Epidermal melanocyte (primary cell): ENCODE results near the gene NCL.
"Not testable (repeated sequence)": the region's sequence is repeated elsewhere in the genome, so short reads cannot be mapped to it uniquely, and the experiment has no call there.

ENCODE experiments used
- DNase-seq: peaks from one replicate; pipeline ENCODE4 v3.0.0; 2011; ENCODE audit warnings: low spot score; ENCODE audit not compliant: insufficient read length

NCL gene

DNA sequence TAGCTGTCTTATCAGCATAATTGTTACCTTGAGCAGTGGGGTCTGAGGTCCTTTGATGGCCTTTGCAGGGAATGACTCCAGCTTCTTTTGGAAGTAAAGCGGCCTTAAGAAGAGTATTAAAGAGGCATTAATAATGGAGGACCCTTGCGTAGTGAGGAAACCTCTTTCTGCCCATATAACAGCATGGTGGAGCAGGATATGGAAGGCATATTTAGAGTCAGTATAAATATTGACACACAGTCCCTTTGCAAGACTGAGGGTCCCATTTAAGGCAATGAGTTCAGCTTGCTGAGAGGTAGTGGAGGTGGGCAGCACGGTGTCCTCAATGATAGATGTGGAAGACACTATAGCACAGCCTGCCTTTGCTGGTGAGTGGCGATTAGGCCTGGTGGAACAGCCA is 32.7 kb downstream of the NCL start:
- no peak for DNase-seq

DNA sequence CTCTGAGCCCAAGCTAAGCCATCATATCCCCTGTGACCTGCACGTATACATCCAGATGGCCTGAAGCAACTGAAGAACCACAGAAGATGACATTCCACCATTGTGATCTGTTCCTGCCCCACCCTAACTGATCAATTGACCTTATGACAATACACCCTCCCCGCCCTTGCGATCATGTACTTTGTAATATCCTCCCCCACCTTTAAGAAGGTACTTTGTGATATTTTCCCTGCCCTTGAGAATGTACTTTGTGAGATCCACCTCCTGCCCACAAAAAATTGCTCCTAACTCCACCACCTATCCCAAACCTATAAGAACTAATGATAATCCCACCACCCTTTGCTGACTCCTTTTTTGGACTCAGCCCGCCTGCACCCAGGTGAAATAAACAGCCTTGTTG is 33.8 kb downstream of the NCL start:
- DNase-seq, result not testable (repeated sequence)

DNA sequence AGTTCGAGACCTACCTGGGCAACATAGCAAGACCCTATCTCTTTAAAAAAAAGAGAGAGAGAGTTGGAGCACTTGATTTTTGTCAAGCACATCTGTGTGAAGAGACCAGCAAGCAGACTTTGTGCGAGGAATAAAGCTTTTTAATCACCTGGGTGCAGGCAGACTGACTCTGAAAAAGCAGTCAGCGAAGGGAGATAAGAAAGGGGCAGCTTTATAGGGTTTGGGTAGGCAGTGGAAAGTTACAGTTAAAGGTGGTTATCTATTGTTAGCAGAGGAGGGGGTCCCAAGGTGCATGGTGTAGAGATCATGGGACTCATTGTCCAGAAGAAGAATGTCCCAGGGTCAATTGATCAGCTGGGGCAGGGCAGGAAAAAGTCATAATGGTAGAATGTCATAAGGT is 34.4 kb downstream of the NCL start:
- DNase-seq, result no peak

DNA sequence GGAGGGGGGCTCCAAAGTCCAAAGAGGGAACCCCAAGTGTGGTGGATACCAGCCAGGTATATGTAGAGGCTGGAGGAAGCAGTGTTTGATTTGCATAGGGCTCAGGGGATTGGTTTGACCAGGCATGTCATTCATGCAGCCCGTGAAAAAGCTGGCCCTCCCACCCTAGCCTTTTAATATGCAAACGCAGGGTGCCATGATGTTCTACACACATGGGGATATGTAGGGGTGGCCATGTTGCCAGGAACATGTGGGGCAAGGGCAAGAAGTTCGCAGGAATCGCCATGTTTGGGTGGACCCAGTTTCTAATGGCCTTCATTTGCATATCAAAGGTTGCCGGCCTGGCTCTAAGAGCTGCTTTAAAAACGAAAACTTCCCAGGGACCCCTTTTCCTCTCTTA is 35.1 kb downstream of the NCL start:
- no peak for DNase-seq

DNA sequence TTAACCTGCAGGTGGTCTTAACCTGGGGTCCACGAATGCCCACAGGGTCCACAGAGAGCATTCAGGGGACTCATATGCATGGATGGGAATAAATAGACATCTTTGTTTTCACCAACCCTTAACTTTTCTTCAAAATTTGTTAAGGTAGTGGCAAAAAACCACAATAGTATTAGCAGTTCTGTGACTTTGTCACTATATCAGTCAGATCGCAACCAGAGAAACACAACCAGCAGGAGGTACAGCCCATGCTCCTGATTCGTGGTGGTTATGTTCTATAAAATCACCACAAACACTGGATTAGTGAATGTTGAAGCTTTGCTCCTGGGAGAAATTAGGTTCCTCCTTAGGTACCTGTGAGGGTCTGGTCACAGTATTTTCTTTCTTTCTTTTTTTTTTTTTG is 37.2 kb downstream of the NCL start:
- DNase-seq, result no peak

DNA sequence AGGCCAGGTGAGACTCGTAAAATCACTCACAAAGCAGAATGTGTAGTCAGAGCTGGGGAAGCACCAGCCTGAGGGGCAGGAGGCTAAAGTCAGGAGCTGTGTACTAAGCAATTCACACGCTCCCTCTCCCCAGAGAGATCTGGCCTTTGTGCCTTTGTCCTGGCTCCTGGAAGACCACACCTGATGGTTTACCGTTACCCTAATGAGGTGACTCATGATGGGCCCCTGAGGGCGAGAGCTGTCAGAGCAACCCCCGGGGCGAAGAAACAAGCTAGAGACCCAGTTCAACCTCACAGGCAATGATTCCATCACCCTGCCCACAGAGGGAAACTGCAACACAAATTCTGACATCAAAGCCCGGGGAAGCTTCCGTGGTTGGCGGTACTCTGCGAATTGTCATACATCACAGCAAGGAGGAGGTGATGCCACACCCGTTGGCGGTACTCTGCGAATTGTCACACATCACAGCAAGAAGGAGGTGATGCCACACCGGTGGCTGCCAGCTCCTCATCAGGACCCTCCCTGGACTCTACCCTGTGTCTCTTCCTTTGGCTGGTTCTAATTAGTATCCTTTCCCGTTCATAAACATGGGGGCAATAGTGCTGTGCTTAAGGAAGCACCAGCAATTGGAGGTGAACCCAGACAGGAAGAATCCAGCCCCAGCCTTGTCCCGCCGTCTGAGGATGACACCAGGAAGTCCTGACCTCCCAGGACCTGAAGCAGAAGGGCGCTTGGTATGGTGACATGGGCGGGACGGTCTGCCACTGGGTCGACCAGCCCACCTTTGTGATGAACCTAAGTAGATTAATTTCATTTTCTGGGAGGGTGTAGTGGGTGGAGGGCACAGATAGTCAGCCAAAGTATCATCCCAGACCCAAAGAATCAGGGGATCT is 38.2 kb downstream of the NCL start:
- DNase-seq, result no peak

DNA sequence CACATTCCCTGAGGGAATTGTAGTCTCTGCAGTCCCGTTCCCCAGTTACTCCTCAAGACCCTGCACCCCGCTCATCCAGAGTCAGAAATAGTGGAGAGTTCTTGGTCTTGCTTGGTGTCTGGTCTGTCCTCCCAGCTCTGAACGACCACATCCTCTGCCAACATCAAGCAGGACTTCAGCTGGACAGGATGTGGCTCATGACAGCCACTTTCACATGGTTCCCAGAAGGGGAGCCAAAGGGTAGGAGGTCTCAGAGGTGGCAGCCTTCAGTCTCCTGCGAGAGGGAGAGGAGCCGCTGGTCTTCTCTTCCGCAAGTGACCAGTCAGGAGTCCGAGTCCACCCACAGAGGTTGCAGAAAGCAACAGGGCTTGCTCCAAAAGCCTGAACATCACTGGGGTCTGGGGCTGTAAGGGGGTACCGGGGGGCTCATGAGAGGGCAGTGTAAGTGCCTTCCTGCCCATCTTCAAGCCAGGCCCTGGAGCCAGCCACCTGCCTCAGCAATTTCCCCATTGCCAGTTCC is 38.9 kb downstream of the NCL start:
- no peak for DNase-seq

DNA sequence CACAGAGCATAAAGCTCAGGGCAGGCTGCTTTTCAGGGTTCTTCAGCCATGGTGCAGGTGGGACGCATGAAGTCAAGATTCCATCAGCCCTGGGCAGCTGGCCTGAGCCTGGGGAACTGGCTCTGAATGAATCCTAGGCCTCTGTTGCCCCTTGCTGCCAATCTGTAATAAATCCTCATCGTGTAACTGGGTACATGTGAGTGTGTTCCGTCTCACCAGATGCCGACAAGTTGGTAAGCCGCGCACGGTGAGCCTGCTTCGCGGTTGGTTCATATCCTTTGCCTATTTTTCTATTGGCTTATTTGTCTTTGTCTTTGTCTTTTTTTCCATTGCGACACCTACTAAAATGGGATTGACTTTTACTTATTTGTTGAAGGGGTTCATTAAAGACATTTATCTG is 41.1 kb downstream of the NCL start:
- no peak for DNase-seq

DNA sequence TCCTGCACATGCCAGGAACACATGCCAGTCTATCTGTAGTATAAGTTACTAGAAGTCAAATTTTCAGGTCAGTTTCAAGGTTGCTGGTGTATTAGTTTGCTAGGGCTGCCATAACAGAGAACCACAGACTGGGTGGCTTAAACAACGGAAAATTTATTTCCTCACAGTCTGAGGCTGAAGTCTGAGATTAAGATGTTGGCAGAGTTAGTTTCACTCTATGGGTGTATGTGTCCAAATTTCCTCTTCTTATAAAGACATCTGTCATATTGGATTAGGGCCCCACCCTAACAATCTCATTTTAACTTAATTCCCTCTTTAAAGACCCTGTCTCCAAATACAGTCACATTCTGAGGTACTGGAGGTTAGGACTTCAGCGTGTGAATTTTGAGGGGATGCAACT is 42.2 kb downstream of the NCL start:
- DNase-seq, result no peak

DNA sequence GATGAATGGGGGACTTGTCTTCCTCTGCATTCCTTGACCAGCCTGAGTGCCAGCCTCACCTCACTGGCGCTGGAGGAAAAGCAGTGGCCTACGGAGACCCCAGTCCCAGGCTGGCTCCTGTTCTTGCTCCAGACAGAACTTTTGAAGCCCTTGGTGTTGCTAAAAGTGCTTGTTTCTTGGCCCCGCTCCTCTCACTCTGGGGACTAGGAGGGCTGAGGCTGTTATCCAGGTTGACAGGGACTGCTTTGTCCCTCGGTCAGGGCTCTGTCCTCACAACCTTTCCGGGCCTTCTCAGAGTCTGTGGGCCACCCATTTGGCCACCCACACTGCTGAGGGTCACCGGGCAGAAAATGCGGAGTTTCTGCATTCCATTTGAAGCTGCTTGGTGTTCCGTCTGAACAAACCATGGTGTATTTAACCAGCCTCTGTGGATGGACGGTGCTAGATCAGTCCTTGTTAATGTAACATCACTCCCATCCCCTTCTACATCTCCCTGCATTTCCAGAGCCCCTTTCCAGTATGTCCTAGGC is 43.2 kb downstream of the NCL start:
- no peak for DNase-seq

DNA sequence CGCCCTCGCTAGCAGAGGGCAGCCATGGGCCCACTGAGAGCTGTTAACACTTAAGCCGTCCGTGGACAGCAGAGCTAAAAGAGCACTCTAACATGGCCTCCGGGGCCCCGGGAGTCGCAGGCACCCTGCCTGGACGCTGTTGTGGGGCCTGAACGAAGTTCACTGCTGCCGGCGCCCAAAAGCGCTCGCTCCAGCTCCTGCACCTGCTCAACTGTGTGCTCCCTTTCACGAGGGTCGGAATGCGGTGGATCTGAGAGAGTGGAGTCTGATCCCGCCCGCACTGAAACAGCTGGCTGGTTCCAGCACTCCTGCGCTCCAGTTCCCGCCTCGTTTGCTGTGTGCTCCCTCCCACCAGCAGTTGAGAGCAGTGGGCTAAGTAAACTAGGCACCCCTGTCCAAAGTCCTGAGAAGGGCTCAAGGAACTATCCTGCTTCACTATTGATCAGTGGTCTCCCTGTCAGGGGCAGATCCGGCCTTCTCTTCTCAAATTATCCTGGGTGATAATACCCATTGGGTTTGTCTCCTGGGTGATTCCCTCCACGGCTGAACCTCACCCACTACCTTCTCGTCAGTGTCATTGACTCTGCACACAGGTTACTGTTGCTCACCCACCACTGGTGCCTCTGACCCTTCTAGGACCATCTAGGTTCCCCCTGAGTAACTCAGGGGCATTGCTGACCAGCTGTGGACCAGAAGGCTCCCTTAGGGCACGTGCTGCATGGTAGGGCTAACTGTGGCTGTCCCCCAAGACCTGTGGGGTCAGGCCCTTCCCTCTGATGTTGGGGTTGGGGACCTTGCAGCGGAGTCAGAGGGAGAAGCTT is 45.3 kb downstream of the NCL start:
- no peak for DNase-seq

DNA sequence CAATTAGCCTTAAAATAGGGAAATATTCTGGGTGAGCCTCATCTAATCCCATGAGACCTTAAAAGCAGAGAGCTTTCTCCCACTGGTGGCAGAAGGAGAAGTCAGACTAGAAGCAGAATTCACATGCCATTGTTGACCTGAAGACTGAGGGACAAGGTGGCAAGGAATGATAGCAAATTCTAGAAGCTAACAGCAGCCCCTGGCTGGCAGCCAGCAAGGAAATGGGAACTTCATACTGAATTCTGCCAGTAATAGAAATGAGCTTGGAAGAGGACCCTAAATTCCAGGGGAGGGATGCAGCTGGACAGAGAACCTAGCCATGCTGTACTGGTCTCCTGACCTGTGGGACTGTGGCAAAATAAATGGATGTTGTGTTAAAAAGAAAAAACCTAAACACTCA is 49.3 kb downstream of the NCL start:
- no peak for DNase-seq

DNA sequence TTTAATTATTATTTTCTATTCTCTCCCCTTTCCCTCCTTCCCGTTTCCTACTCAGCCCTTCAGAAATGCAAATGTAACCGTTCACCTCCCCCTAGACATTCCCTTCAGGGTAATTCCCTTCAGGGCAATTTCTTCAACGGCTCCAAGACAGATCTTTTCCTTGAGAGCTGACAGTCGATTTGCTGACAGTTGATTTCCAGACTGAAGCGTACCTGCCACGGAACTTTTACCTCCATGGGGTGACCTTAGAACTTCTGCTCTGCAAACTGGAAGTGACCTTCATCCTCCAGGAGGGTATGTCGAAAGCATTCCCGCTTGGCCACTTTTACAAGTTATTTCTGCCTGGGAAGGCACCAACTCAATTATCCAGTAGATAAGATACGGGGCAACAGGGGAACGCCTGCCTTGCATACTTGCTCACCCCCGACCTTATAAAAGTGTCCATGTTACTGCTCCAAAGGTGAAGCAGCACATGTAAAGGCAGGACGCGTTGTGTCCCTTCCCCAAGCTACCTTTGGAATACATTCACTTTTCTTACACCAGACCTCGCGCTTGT is 50.3 kb downstream of the NCL start:
- DNase-seq, result no peak

DNA sequence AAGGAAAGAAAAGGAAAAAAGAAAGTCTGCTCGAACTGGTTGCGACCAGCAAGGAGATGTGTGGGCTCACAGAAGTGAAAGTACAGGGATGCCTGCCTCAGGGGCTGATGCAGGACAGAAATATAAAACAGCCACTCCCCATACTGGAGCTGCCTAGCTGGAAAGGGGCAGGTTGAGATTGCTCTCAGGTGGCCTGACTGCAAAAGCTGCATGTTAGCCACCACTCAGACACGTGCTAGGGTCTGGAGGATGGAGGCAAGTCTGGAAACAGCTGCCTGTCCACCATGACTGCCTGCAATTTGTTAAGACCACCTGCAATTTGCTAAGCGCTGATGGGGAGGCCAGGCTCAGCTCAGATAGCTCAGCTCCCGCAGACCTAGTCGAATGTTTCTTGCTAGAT is 50.8 kb downstream of the NCL start:
- DNase-seq, result no peak

DNA sequence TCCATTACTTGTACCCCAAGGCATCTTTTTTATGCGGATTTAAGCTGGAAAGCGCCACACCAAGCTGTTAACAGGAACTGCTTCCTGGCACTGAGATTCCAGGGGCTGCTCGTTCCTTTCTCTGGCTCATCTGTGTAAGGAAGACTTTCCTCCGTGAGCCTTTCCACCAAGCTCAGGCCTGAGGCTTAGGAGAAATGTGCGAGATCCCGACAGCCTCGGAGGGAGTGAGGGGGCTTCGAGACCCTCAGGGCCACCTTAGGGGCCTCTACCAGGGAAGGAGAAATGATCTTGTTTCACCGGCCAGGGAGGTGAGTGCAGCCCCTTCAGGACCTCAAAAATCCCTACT is 51.7 kb downstream of the NCL start:
- no peak for DNase-seq

DNA sequence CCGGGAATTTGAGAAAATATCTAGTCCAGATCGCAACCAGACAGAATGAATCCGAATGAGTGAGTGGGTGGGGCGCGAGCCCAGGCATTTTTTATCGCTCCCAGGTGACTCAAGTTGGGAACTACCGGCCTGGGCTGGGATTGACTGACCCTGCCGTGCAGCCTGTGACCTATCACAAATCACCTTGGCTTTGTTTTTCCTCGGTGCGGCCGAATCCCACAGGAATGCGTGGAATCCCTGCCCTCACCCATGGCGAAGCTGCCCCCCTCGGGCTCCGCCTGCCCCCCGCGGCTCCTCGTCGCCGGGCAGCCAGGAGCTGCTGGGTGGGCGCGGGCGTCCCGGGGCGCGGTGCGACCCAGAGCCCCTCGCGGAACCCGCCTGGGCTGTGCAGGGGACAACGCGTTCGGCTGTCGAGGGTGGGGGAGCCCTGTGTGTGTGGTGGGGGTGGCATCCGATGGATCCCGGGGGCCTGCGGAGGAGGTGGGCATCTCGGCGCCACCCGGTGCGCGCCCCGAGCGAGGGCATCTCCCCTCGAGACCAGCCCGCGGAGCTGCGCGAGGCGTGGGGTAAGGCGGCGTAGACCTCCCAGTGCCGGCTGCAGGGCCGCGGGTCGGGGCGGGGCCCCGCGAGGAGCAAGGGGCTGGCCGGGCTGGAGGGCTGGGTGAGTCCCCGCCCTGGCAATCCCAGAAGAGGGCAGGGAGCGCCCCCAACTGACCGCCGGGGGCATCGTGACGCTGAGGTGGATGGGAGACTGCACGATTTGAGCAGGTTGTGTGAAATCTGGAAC is 52.3 kb downstream of the NCL start:
- no peak for DNase-seq

DNA sequence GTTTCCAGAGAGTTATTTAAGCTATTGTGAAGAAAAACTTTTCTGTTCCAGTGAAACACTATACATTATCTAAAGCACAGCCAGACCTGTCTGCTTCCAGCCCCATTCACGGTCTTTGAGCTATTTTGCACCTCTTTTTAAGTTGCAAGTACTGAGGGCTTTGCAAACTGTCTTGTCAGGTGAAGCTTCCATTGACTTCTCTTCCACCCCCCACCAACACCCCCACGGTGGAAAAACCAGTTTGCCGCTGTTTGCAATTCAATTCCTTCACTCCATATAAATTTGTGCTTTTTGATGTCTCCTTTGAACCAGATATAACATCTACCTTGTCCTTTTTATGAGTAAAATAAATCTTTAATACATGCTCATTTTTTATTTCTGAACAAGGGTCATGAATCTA is 53.0 kb downstream of the NCL start:
- DNase-seq, result no peak

DNA sequence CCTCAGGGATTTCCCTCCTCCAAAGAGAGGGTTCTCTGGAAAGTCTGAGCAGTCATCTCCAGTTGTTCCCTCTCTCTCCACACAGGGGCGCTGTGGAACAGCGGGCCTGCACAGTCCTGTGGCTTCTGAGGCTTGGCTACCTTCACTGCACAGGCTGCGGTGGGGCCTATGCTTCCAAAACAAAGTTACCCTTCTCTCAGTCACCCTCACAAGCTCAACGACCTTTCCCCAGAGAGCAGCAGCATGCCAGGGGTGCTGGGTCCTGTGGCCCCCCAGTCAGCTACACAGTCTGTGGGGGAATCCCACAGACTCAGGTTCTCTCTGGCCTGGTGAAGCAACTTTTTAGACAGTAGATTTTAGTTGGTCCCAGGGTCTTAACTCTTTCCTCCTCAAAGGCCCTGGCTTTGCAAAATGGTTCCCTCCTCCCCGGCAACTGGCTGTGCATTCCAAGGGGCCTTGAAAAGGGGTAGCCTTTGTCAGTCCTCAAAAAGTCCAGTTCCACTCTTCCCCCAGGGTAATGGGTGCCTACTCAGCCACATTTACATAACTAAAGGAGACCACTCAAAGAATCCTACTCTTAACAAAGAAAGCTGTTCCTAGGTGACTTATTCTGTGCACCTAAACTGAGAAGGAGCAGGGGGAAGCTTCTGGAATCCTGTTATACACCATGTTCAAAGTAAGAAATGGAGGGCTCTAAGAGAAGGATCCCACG is 53.8 kb downstream of the NCL start:
- no peak for DNase-seq

DNA sequence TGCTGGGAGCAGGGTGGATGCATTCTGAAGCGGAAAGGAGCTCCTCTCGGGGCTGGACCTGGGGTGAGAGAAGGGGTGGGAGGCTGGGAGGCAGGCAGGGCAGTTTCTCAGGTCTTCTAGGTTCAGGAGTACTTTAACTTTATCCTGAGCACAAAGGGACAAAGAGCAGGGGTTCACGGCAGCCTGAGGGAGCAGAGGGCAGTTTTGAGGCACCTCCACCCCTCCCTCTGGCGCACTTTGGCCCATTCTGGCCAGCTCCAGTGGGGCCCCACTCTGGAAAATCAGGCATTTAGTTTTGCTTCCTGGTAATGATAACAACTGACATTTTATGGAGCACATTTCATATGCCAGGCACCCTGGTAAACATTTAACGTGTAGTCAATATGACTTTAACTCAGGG is 54.5 kb downstream of the NCL start:
- no peak for DNase-seq

DNA sequence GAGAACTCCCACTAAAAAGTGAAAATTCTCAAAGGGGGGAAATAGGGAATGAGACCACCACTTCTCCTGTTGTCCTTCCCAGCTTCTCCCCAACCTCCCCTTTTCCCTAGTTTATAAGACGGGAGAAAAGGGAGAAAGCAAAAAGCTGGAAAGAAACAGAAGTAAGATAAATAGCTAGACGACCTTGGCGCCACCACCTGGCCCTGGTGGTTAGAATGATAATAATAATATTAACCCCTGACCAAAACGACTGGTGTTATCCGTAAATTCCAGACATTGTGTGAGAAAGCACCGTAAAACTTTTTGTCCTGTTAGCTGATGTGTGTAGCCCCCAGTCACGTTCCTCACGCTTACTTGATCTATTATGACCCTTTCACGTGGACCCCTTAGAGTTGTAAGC is 56.0 kb downstream of the NCL start:
- DNase-seq, result not testable (repeated sequence)

DNA sequence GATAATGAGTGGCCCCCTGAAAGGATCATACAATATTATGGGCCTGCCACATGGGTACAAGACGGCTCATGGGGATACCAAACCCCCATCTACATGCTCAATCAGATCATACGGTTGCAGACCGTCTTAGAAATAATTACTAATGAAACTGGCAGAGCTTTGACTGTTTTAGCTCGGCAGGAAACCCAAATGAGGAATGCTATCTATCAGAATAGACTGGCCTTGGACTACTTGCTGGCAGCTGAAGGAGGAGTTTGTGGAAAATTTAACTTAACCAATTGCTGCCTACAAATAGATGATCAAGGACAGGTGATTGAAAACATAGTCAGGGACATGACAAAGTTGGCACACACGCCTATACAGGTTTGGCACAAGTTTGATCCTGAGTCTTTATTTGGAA is 56.6 kb downstream of the NCL start:
- not testable (repeated sequence) for DNase-seq
